Suppressor macrophage treated with lipopolysaccharide for 4 hours (primary cell): ENCODE data around the gene KCTD21.

Experiments
- DNase-seq: peaks from one replicate; pipeline ENCODE4 v3.0.0-alpha.2; 2020

KCTD21 gene

GRCh38 chr11:78170874-78171549 lies 17.4 kb downstream of the KCTD21 start:
- DNase-seq, result no peak

DNA sequence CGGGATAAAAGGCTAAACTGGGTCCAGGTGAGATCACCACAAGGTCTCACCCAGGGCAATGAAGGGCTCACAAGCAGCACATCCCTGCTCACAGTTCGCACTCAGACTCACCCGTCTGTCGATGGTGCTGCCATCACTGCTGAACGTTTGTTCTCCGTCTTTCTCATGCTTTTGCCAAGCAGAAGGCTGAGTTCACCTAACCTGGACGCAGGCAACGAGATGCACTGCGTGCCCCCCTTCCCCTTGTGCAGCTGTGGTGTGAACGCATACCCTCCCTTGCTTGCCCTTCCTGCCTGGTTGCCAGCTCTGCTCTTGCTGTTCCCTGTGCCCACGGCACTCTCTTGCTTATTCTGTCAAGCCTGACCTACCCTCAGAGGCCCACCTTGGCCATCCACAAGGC lies 18.0 kb downstream of the KCTD21 start:
- DNase-seq, result no peak

GRCh38 chr11:78168539-78169477 lies 19.6 kb downstream of the KCTD21 start:
- no peak for DNase-seq

- DNase-seq, result no peak
These were observed 21.5 kb downstream of the KCTD21 start for GRCh38 chr11:78166855-78167469.

DNA sequence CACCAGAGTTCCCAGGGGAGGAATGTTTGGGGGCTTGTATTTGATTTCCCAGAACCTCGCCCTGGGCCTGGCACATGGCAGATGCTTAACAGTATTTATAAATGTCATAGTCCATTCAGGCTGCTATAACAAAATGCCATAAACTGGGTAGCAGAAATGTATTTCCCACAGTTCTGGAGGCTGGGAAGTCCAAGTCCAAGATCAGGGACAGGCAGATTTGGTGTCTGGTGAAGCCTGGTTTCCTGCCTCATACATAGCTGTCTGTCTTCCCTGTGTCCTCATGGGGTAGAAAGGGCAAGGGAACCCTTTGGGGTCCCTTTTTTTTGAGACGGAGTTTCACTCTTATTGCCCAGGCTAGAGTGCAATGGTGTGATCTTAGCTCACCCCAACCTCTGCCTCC lies 24.0 kb downstream of the KCTD21 start:
- no peak for DNase-seq

DNA sequence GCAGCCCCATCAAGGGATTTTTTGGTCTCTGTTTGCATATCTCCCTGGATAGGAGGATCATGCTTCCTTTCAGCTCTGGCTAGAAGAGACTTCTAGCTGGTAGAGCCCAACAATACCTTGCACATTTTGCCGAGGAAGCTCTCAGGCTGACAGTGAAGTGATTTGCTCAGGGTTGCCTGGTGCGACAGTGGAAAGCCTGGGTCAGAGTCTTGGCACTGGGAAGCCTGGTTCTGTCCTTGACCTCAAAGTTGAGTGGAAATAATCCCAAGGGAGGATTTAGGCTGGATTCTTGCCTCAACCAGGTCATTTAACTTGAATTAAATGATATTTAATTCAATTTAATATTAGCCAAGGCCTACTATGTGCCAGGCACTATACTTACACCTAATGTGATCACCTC lies 24.6 kb downstream of the KCTD21 start:
- DNase-seq, result no peak

GRCh38 chr11:78161962-78162371 lies 26.5 kb downstream of the KCTD21 start:
- DNase-seq, result no peak

- DNase-seq, result no peak
These were observed 27.1 kb downstream of the KCTD21 start for GRCh38 chr11:78161346-78161745.

- no peak for DNase-seq
These were observed 27.9 kb downstream of the KCTD21 start for GRCh38 chr11:78160557-78160956.

- DNase-seq, result no peak
These were observed 29.3 kb downstream of the KCTD21 start for GRCh38 chr11:78158987-78159652.

- DNase-seq, result no peak
These were observed 32.1 kb downstream of the KCTD21 start for GRCh38 chr11:78156127-78156844.

GRCh38 chr11:78151804-78152203 lies 36.6 kb downstream of the KCTD21 start:
- no peak for DNase-seq

DNA sequence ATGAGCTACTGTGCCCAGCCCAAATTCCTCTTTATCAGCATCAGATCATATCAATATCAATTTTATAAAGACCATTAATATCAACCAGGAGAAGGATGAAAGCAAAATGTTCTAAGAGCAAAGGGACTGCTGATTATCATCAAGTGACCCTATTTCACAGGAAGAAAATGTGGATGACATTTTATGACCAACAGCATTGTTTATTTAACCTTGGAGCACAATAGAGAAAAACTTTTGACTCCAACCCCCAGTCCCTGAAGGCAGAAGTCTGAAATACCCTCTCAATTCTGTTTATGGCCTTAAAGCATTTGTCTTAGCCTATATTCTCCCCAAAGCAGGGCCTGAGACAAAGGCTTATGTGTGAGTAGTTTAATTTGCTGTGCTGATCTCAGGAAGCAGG lies 37.7 kb downstream of the KCTD21 start:
- DNase-seq, result no peak

DNA sequence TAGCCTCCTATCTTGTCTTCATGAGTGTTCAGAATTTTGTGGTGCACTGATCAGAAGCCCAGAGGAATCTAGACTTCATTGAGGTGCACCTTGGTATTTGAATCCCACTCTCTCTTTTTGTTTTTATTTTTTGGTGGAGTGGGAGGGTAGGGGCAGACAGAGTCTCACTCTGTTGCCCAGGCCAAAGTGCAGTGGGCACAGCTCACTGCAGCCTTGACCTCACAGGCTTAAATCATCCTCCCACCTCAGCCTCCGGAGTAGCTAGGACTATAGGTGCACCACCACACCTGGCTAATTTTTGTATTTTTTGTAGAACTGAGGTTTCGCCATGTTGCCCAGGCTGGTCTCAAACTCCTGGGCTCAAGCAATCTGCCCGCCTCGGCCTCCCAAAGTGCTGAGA lies 38.1 kb downstream of the KCTD21 start:
- DNase-seq, result no peak

DNA sequence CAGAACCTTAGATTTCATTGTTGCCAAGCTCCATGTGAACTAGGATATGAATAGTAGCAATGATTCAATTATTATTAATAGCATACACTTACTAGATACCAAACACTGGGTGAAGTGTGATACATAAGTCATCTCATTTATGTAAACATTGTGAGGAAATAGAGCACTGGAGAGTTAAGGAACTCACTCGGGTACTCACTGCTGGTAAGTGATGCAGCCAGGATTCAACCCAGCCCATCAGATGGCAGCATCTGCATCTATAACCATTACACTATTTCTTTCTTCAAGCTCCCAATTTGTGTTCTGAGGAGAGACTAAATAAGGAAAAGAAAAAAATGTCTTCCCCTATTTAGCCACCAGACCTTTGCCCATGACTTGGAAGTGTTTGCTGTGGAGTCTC lies 38.8 kb downstream of the KCTD21 start:
- peak; percentile 47 for DNase-seq

- no peak for DNase-seq
These were observed 40.6 kb downstream of the KCTD21 start for GRCh38 chr11:78147807-78148206.

GRCh38 chr11:78145511-78146025 lies 42.9 kb downstream of the KCTD21 start:
- no peak for DNase-seq

- peak; percentile 13 for DNase-seq
These were observed 47.9 kb downstream of the KCTD21 start for GRCh38 chr11:78140392-78141077.

DNA sequence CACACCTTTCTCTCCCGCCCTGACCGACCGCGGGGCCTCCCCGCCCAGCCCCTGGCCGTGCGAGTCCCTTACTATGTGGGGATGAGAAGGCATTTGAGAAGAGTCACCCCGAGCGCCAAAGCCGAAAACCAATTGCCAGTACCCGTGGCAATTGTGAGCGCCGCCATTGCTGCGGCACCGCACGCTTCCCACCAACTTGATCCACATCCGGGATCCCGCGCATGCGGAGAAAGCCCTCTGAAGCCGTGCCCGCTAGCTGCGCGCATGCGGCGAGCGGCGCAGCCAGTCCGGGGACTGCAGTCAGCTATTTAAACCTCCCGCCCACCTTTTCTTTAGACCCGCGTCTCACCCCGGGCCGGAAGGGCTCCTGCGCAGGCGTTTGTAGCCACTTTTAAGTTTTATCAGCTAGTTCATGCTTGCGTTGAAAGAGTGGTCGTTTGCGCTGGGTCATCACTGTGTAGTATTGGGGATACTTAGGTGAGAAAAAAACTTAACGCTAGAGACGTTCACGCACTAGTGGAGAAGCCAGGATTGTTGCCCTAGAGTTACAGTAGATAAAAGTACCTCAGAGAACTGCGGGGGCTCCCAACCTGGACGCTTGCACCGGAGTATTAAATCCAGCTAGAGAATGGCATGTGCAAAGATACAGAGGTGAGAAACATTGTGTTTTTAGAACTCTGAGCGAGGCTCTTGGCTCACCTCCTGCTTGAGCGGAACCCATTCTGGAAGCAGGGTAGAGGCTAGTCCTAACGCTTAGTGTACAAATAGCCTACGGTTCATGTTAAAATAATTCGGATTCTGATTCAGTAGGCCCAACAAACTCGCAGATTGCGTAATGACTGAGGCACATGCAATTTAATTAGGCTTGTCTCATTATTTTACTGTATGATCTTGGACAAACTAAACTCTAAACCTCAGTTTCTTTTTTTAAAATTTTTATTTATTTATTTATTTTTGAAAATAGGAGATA lies 48.7 kb downstream of the KCTD21 start, which contains the start of gene ALG8:
TSS of gene ALG8 (minus strand) at position 205 of the 970 bp plus-strand sequence. CDS start at position 167, 38 bp downstream.
- DNase-seq, result peak; percentile 99
